Natural killer cell (primary cell): ENCODE measurements around the gene LOXL1. TPM values are rescaled to one million over a fixed set of nuclear protein-coding genes. Genes with fewer than 3 reads are reported as not detected.

Source experiments
- ATAC-seq, 3 donors: fragments of 150-1000 bp in 2 of 3; fragments of 200-7000 bp in 1 of 3; cut with Tn5 transposase; 1 replicate in 1 of 3; 2 replicates in 2 of 3; pipeline ENCODE4 v1.10.0; 2021; ENCODE audit warnings: mild to moderate bottlenecking in 2 of 3, moderate library complexity in 2 of 3
- DNase-seq, 2 donors: peaks; one replicate each; pipeline versions ENCODE4 v3.0.0 to v3.0.0-alpha.2; 2013 to 2021; ENCODE audit warnings: mixed read lengths in 1 of 2
- H3K27ac ChIP-seq: one replicate; pipeline ENCODE4 v1.5.1; 2013; ENCODE audit warnings: mild to moderate bottlenecking, low read length
- H3K27me3 ChIP-seq: one replicate; pipeline ENCODE4 v1.6.1; 2013; ENCODE audit warnings: low read length; ENCODE audit not compliant: control insufficient read depth, insufficient read depth
- H3K36me3 ChIP-seq: one replicate; pipeline ENCODE4 v1.6.1; 2013; ENCODE audit warnings: low read length; ENCODE audit not compliant: control insufficient read depth, insufficient read depth
- H3K4me1 ChIP-seq: one replicate; pipeline ENCODE4 v1.6.1; 2013; ENCODE audit warnings: low read length; ENCODE audit not compliant: control insufficient read depth, insufficient read depth
- H3K4me3 ChIP-seq: one replicate; pipeline ENCODE4 v1.5.1; 2013; ENCODE audit warnings: low read length
- H3K9me3 ChIP-seq: one replicate; pipeline ENCODE4 v1.6.1; 2013; ENCODE audit warnings: low read length; ENCODE audit not compliant: control insufficient read depth, insufficient read depth
- H3K27ac Mint-ChIP-seq, 2 donors: one replicate each; pipeline ENCODE4 v1.8.0; 2022; ENCODE audit warnings: mild to moderate bottlenecking in 2 of 2, mixed read lengths in 2 of 2, moderate library complexity in 1 of 2
- H3K27me3 Mint-ChIP-seq, 2 donors: one replicate each; pipeline ENCODE4 v1.8.0; 2022; ENCODE audit warnings: low read depth in 2 of 2, mixed read lengths in 2 of 2
- H3K36me3 Mint-ChIP-seq: one replicate; pipeline ENCODE4 v1.8.0; 2022; ENCODE audit warnings: mixed read lengths
- H3K4me1 Mint-ChIP-seq, 2 donors: one replicate each; pipeline ENCODE4 v1.8.0; 2022; ENCODE audit warnings: mixed read lengths in 2 of 2
- H3K4me3 Mint-ChIP-seq: one replicate; pipeline ENCODE4 v1.8.0; 2022; ENCODE audit warnings: mild to moderate bottlenecking, moderate library complexity, mixed read lengths
- H3K9me3 Mint-ChIP-seq, 2 donors: one replicate each; pipeline ENCODE4 v1.8.0; 2022; ENCODE audit warnings: mixed read lengths in 2 of 2
- WGBS: methylation state at CpG from one replicate; pipeline ENCODE4 v1.1.7; 2013; ENCODE audit warnings: missing lambda C conversion rate; ENCODE audit not compliant: insufficient coverage; 5-methylcytosine and 5-hydroxymethylcytosine counted together
- intact Hi-C: fragments of 100-400 bp; cut with micrococcal nuclease; formaldehyde crosslinking; loops from one replicate; pipeline ENCODE4 v1.14.2; 2022
- total RNA-seq, 4 donors: library from RNA; stranded (reverse); fragments of 120-200 nt in 1 of 4; gene quantifications; one replicate each; pipeline versions ENCODE4 v1.2.3 to v1.2.4, GENCODE V29; 2013 to 2022
- TF ChIP-seq, protein P1 (sequence below): fragments of 200-600 bp; IDR thresholded peaks from one replicate; pipeline ENCODE4 v1.8.0; 2022; ENCODE audit warnings: antibody characterized with exemption

LOXL1 gene
- total RNA-seq, 3 donors from 2014 or later (not counting 1 experiment from before 2014, with no cell fraction given): 1.1 to 1.4 (median 1.3) TPM

- TF ChIP-seq, protein P1, sequence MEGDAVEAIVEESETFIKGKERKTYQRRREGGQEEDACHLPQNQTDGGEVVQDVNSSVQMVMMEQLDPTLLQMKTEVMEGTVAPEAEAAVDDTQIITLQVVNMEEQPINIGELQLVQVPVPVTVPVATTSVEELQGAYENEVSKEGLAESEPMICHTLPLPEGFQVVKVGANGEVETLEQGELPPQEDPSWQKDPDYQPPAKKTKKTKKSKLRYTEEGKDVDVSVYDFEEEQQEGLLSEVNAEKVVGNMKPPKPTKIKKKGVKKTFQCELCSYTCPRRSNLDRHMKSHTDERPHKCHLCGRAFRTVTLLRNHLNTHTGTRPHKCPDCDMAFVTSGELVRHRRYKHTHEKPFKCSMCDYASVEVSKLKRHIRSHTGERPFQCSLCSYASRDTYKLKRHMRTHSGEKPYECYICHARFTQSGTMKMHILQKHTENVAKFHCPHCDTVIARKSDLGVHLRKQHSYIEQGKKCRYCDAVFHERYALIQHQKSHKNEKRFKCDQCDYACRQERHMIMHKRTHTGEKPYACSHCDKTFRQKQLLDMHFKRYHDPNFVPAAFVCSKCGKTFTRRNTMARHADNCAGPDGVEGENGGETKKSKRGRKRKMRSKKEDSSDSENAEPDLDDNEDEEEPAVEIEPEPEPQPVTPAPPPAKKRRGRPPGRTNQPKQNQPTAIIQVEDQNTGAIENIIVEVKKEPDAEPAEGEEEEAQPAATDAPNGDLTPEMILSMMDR: no peak
- Mint-ChIP-seq H3K4me1 (no peaks in the 10 kb centered on the region), H3K4me3 (no peak overlapping the region), H3K27ac (no peak overlapping the region), H3K36me3 (no peaks in the 10 kb centered on the region), H3K27me3 (peaks cover 9 to 18% of the 10 kb centered on the region in 2 donors), H3K9me3 (no peaks in the 10 kb centered on the region)
- Histone ChIP-seq H3K36me3 (no peaks in the 10 kb centered on the region), H3K27me3 (no peaks in the 10 kb centered on the region), H3K27ac (no peak overlapping the region), H3K4me3 (no peak overlapping the region), H3K9me3 (no peaks in the 10 kb centered on the region), H3K4me1 (no peaks in the 10 kb centered on the region)
- intact Hi-C loops: no loop called here
- ATAC-seq (no peak), DNase-seq (no peak)
- WGBS: 89% methylated on average over 10 of the region's 10 CpGs
Measured at GRCh38 chr15:73882761-73883419, 43.4 kb upstream of the LOXL1 start.

DNA sequence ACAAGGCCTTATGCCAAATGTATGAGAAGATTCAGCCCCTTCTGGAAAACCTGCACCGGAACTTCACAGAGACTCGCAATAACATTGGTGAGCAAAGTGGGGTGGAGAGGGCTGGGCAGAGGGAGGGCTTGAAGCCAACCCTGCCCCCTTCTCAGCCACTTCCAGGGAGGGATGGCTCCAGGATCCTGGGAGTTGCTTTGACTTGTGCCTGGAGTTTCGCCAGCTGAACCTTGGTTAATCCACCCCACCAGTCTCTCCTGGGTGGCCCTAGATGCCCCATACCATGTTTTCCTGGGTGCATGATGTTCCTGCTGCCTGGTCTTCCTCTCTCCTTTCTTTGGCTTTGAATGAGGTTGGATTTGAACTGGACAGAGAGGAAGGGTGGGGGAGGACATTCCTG is 42.1 kb upstream of the LOXL1 start:
- no peaks in the 10 kb centered on the region for H3K36me3 Mint-ChIP-seq
- intact Hi-C loops: no loop called here

DNA sequence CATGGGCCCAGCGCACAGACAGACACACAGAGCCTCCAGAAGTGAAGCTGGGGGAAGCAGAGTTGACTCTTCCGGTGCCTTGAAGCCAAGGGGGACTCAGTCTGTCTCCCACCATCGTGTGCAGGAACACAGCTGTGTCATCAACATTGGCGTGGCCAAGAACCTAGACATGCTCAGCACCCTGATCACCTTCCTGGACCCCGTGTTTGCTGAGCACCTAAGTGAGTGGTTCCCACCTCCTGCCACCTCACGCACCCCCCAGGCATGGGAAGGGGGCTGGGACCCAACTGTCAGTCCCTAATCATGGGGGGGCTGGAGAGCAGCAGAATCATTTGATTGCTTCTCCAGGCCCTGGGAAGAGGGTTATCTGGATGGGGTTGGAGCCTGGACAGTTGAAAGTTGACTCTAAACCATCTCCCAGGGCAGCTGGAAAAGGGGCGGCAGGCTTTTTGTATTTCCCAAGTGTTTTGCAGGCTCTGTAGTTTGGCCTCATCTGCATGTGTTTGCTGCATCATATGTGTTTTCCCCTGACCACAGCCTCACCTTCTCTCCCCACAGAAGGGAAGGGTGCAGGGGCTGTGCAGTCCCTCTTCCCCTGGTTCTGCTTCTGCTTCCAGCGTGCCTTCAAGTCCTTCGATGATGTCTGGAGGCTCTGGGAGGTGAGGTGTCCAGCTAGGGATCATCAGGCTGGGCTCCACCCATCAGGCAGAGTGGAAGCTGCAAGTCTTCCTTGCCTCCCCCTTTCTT is 40.1 kb upstream of the LOXL1 start:
- Mint-ChIP-seq H3K4me3 (no peak overlapping the region), H3K27ac (no peak overlapping the region), H3K36me3 (no peaks in the 10 kb centered on the region), H3K9me3 (no peaks in the 10 kb centered on the region), H3K4me1 (no peaks in the 10 kb centered on the region), H3K27me3 (peaks cover 15 to 19% of the 10 kb centered on the region in 2 donors)
- no peak overlapping the region for H3K27ac ChIP-seq
- ATAC-seq: peak in 1 of 3 donors; percentile 22
- no peaks in the 10 kb centered on the region for H3K36me3 ChIP-seq
- WGBS: 83% methylated on average over 9 of the region's 9 CpGs
- no peaks in the 10 kb centered on the region for H3K9me3 ChIP-seq
- intact Hi-C loops: no loop called here
- H3K4me1 ChIP-seq: no peaks in the 10 kb centered on the region
- TF ChIP-seq, protein P1: no peak
- no peak overlapping the region for H3K4me3 ChIP-seq
- no peak for DNase-seq
- no peaks in the 10 kb centered on the region for H3K27me3 ChIP-seq

More for the DNA sequence above, 42.1 kb upstream of the LOXL1 start:
- Mint-ChIP-seq H3K27me3 (peaks cover 11 to 18% of the 10 kb centered on the region in 2 donors), H3K4me3 (no peak overlapping the region), H3K9me3 (no peaks in the 10 kb centered on the region), H3K27ac (no peak overlapping the region), H3K4me1 (no peaks in the 10 kb centered on the region)
- DNase-seq (no peak), ATAC-seq (no peak)
- no peaks in the 10 kb centered on the region for H3K27me3 ChIP-seq
- H3K9me3 ChIP-seq: no peaks in the 10 kb centered on the region
- no peak overlapping the region for H3K4me3 ChIP-seq
- 80% methylated on average over 3 of the region's 3 CpGs for WGBS
- TF ChIP-seq, protein P1: no peak
- H3K4me1 ChIP-seq: no peaks in the 10 kb centered on the region
- no peak overlapping the region for H3K27ac ChIP-seq
- H3K36me3 ChIP-seq: no peaks in the 10 kb centered on the region
